Posterior cingulate gyrus (tissue), 11 donors: ENCODE measurements around the gene FIZ1.
A peak's percentile ranks its signal among the peaks of the same experiment; 100 is the strongest.
"Not testable (repeated sequence)": the region's sequence is repeated elsewhere in the genome, so short reads cannot be mapped to it uniquely, and the experiment has no call there.

Experiments
- DNase-seq, 10 donors: peaks; one replicate each; pipeline versions ENCODE4 v3.0.0 to v3.0.0-alpha.2; 2020 to 2021; ENCODE audit warnings: mixed read lengths in 3 of 10
- intact Hi-C: fragments of 100-400 bp; cut with DNase I; formaldehyde crosslinking; loops from one replicate; pipeline ENCODE4 v1.15.1; 2023

Gene FIZ1

GRCh38 chr19:55599842-55600661 lies 735 bp upstream of the FIZ1 start, which contains the start of gene ZNF524:
Gene ZNF524, plus strand, starts transcription at chr19:55600288. Its CDS starts 1,825 bp downstream, at chr19:55602113.
- peak; percentile 75 to 98 (median 85) for DNase-seq
- intact Hi-C loops = no loop called here

GRCh38 chr19:55598719-55599467 lies 424 bp downstream of the FIZ1 start:
- intact Hi-C loops = no loop called here
- peak; percentile 84 to 99 (median 91) for DNase-seq

- intact Hi-C loops = no loop called here
- no peak for DNase-seq
Observed at GRCh38 chr19:55598034-55598433, 1.3 kb downstream of the FIZ1 start.

DNA sequence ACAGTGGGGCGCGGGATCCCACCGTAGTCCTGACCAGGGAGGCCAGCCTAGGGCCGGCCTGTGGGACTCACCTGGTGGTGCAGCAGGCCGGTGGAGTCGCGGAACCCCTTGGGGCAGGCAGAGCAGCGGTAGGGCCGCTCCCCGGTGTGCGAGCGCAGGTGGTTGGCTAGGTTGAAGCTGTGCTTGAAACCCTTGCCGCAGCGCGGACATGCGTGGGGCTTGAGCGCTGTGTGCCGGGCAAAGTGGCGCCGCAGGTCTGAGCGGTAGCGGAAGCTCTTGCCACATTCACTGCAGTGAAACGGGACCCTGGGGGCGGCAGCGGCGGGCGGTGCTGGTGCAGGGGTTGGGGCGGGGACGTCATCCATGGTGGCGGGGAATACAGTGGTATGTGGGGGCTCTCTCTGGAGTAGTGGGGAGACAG lies 1.8 kb downstream of the FIZ1 start:
- intact Hi-C loops = no loop called here
- peak in 2 of 10 donors; percentile 83 to 86 for DNase-seq

DNA sequence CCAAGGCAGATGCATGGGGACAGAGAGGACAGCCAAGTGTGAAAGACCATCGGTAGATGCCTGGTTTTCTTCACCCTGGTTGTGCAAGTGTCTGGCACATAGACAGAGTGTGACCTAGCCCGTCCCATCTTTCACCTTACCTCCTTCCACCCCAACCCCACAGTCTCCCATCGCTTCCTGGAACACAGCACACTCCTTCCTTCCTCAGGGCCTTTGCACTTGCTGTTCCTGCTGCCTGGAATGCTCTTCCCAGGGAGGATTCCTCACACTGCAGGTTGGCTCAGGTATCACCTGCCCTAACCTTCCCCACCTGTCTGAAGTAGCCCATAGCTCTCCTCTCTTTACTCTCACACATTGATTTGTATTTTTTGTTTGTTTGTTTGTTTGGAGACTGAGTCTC lies 3.0 kb downstream of the FIZ1 start:
- DNase-seq = no peak
- intact Hi-C loops = no loop called here

DNA sequence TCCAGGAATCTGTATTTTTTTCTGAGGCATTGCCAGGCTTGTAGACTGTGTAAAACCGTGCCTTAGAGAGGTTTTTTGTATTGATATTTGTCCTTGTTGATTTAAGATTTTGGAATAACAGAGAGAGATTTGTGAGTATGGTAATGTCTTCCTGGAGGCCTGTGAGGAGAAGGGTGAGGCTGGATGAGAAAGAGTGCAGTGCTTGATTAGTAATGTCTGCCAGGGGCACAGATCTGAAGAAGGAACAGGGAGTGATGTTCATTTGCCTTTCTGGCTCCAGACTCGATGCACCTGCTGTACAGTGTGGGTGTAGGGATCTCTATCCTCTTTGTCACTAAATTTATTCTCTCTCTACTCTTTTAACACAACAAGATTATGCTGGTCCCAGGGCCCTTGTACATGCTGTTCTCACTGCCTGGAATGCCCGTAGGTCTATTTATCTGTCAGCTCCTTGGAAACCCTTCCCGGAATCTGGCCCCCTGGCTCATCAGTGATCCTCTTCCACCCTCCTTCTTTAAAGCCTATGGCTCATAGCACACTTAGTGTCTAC lies 4.2 kb downstream of the FIZ1 start:
- peak in 1 of 10 donors; percentile 22 for DNase-seq
- intact Hi-C loops = no loop called here

DNA sequence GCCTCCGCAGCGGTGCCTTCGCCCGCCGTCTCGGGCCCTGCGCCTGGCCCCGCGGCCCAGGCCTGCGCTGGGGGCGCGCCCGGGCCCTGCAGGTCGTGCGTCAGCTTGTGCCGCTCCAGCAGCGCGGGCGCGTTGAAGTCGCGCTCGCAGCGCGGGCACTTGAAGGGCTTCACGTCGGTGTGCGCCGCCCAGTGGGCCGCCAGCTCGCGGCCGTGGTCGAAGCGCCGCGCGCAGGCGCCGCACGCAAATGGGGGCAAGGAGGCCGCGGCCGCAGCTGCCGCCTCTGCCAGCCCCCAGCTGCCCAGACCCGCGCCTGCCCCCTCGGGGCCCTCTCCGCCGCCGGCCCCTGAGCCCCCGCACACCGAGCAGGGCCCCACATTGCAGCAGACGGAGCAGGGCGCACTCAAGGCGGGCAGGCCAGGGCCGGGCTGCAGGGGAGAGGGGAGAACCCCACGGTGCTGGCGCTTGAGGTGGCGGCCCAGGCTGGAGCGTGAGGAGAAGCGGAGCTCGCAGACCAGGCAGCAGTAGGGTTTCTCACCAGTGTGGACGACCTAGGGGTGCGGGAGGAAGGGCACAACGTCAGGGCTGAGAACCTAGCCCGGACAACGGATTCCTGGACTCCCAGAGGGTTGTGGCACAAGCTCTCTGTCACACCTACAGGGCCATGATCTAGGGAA lies 6.1 kb downstream of the FIZ1 start:
- intact Hi-C loops = no loop called here
- peak in 1 of 10 donors; percentile 73 for DNase-seq

DNA sequence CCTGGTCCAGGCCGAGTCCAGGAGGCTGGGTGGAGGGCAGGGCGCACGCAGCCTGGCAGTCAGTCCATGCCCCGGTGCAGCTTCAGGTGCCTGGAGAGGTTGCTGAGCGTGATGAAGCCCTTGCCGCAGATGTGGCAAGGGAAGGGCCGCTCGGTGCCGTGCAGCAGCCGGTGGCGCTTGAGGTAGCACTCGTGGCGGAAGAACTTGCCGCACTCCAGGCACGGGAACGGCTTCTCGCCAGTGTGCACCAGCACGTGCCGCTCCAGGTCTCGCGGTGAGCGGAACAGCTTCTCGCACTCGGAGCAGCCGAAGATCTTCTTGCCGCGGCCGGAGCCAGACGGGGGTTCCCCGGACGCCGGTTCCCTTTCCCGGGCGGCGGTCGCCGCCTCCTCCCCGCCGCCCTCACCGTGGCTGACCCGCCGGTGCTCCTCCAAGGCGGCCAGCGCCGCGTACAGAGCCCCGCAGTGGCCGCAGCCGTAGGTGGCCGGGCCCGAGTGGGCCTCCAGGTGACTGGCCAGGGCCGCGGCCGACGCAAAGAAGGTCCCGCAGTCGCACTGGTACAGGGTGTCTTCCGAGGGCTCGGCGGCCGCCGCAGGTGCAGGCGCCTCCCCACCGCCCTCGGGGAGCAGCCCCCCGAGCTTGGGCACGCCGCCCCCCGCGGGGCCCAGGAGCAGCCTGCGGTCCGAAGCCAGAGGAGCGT lies 6.8 kb downstream of the FIZ1 start:
- intact Hi-C loops = no loop called here

DNA sequence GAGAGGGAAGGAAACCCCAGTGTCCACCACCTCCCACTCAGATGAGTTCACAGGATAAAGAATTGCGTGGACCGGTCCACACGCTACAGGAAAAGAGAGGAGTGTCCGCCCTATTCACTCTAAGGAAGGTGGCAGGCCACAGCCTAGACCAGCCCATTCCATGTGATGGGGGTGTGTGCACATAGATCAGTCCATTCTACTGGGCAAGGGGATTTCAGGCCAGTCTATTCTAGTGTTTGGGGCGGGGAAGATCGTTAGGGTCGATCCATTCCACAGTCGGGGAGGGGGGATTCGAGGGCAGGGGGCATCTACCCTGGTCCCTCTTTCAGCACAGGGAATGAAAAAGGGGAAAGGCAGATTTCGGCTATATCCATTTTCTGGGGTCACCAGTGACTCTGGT lies 7.8 kb downstream of the FIZ1 start:
- intact Hi-C loops = no loop called here
- peak in 1 of 10 donors; percentile 35 for DNase-seq

More for the DNA sequence above, 6.8 kb downstream of the FIZ1 start:
- DNase-seq = peak in 1 of 10 donors; percentile 83

GRCh38 chr19:55590617-55591016 lies 8.7 kb downstream of the FIZ1 start:
- peak in 1 of 10 donors; percentile 37 for DNase-seq
- intact Hi-C loops = no loop called here

DNA sequence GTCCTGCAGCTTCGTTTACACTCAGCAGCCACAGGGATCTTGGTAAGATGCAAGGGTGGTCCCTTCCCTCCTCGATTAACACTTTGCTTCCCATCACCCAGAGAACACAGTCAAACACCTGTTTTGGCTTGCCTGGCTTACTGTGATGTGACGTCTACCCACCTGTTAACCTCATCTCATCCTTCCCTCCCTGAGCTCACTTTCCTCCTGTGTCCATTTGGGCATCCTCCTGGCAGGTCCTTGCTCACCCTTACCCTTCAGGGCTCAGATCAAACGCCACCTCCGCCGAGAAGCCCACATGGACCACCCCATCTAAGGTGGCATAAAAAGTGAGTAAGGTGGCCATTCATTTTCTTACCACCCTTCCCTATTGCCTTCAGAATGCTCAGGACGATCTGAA lies 9.2 kb downstream of the FIZ1 start:
- peak in 1 of 10 donors; percentile 49 for DNase-seq
- intact Hi-C loops = no loop called here

DNA sequence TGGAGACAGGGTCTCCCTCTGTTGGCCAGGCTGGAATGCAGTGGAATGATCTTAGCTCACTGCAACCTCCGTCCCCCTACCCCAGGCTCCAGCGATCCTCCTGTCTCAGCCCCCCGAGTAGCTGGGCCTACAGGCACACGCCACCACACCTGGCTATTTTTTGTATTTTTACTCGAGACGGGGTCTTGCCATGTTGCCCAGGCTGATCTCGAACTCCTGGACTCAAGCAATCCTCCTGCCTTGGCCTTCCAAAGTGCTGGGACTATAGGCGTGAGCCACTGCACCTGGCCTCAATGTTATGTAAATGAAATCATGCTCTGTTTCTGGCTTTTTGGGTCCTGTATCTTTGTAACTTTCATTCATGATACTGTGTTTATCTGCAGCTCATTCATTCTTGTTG lies 10.6 kb downstream of the FIZ1 start:
- intact Hi-C loops = no loop called here

GRCh38 chr19:55586976-55587668 lies 12.2 kb downstream of the FIZ1 start:
- intact Hi-C loops = no loop called here
- DNase-seq = peak; percentile 82 to 99 (median 94)

More for the DNA sequence above, 10.6 kb downstream of the FIZ1 start:
- peak in 1 of 10 donors; percentile 25 for DNase-seq

DNA sequence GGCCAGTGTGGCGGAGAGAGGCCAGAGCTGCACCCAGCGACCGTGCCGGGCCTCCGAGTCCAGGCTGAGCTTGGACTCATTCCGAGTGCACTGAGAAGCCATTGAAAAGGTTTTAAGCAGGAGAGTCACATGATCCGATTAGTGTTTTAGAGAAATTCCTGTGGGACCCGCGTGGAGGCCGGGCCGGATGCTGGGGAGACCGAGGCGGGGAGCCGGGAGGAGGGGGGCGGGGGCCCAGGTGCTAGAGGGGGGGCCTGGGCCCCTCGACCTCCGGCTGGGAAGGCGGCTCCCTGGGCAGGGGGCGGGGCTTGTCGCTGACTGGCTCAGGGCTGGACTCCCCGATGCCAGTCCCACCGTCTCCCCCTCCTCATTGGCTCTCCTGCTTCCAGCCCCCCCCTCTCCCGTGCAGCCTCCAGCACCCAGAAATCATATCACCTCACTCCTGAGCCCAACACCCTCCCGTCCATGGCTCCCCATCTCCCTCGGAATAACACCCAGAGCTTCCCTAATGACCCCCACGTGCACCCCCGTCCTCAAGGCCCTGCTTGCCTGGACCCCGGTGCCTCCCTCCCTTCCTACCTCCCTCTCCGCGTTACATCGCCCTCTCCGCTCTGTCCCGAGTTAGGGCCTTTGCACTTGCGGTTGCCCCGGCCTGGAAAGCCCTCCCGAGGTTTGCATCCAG lies 13.5 kb downstream of the FIZ1 start:
- intact Hi-C loops = no loop called here
- peak; percentile 60 to 96 (median 76) for DNase-seq

DNA sequence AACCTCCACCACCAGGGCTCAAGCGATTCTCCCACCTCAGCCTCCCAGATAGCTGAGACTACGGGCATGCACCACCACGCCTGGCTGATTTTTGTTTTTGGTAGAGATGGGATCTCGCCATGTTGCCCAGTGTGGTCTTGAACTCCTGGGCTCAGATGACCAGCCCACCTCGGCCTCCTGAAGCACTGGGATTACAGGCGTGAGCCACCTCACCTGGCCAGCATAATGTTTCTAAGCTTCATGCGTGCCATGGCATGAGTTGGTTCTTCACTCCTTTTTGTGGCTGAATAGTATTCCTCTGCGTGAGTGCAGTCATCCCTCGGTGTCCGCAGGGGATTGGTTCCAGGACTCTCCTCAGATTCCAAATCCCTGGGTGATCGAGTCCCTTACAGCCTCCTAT lies 14.4 kb downstream of the FIZ1 start:
- intact Hi-C loops = no loop called here

DNA sequence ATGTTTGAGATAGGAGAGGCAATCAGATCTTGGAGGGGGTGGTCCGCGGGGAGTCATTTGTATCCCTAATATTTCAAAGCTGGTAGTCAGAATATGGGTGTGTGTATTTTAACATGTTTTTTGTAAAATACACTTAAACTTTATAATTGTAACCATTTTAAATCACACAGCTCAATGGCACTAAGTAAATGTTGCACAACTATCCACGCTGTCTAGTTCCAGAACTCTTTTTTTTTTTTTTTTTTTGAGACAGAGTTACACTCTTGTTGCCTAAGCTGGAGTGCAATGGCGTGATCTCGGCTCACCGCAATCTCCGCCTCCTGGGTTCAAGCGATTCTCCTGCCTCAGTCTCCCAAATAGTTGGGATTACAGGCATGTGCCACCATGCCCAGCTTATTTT lies 15.4 kb downstream of the FIZ1 start:
- intact Hi-C loops = not testable (repeated sequence)
- peak in 1 of 10 donors; percentile 23 for DNase-seq

More for the DNA sequence above, 14.4 kb downstream of the FIZ1 start:
- DNase-seq = peak in 1 of 10 donors; percentile 63

- DNase-seq = peak in 2 of 10 donors; percentile 19 to 37
- intact Hi-C loops = not testable (repeated sequence)
Observed at GRCh38 chr19:55582284-55582683, 17.0 kb downstream of the FIZ1 start.

GRCh38 chr19:55581823-55582223 lies 17.5 kb downstream of the FIZ1 start:
- intact Hi-C loops = no loop called here

More at GRCh38 chr19:55581823-55582223, 17.5 kb downstream of the FIZ1 start:
- no peak for DNase-seq
